ENCODE results near the gene ANKRD33.

The ANKRD33 gene

DNA sequence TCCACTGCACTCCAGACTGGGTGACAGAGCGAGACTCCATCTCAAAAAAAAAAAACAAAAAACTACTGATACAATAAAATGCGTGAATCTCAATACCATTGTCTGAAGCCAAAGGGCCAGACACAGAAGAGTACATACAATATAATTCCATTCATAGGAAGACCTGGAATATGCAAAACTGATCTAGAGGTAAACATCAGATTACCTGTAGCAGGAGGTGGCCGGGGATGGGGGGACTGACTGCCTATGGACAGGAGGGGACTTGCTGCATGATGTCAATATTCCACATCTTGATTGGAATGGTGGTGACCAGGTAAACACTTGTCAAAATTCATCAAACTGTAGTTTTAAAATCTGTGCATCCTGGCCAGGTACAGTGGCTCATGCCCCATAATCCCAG lies 26.9 kb upstream of the ANKRD33 start:
- DNase-seq (ENCODE audit: low spot score): no peak
- in situ Hi-C loops (cut with MboI; ENCODE audit: low sequenced_read_pairs, unreplicated experiment): no loop called here
- TF ChIP-seq, protein P1, sequence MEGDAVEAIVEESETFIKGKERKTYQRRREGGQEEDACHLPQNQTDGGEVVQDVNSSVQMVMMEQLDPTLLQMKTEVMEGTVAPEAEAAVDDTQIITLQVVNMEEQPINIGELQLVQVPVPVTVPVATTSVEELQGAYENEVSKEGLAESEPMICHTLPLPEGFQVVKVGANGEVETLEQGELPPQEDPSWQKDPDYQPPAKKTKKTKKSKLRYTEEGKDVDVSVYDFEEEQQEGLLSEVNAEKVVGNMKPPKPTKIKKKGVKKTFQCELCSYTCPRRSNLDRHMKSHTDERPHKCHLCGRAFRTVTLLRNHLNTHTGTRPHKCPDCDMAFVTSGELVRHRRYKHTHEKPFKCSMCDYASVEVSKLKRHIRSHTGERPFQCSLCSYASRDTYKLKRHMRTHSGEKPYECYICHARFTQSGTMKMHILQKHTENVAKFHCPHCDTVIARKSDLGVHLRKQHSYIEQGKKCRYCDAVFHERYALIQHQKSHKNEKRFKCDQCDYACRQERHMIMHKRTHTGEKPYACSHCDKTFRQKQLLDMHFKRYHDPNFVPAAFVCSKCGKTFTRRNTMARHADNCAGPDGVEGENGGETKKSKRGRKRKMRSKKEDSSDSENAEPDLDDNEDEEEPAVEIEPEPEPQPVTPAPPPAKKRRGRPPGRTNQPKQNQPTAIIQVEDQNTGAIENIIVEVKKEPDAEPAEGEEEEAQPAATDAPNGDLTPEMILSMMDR (IDR thresholded peaks at IDR 0.05; ENCODE audit: borderline replicate concordance, control extremely low read depth, extremely low read depth, insufficient read depth, missing control alignments): no peak

DNA sequence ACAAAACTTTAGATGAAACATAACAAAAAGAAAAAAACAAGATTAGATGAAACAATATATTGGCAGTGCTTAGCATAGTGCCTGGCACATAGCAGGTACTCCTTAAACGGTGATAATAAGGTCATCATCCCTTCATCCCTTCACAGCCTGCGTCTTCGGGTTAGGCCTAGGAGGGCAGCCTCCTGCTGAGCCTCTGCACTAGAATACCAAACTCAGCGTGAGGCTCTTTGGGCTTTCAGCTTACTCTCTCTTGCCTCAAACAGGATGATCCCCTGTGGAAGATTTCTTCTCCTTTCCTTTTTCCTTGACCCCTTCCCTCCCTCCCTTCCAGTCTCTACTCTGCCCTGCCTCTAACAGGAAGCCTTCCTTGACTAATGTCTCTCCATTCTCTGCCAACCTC lies 25.0 kb upstream of the ANKRD33 start:
- DNase-seq (ENCODE audit: low spot score): no peak
- TF ChIP-seq, protein P1 (IDR thresholded peaks at IDR 0.05; ENCODE audit: borderline replicate concordance, control extremely low read depth, extremely low read depth, insufficient read depth, missing control alignments): no peak
- in situ Hi-C loops (cut with MboI; ENCODE audit: low sequenced_read_pairs, unreplicated experiment): no loop called here

- TF ChIP-seq, protein P1 (IDR thresholded peaks at IDR 0.05; ENCODE audit: borderline replicate concordance, control extremely low read depth, extremely low read depth, insufficient read depth, missing control alignments): no peak
- in situ Hi-C loops (cut with MboI; ENCODE audit: low sequenced_read_pairs, unreplicated experiment): no loop called here
- DNase-seq (ENCODE audit: low spot score): no peak
Observed at GRCh38 chr12:51863363-51863932, 24.5 kb upstream of the ANKRD33 start.

GRCh38 chr12:51863933-51864832 lies 23.7 kb upstream of the ANKRD33 start:
- peak; percentile 36 for DNase-seq (ENCODE audit: low spot score)
- TF ChIP-seq, protein P1 (IDR thresholded peaks at IDR 0.05; ENCODE audit: borderline replicate concordance, control extremely low read depth, extremely low read depth, insufficient read depth, missing control alignments): no peak
- in situ Hi-C loops (cut with MboI; ENCODE audit: low sequenced_read_pairs, unreplicated experiment): no loop called here

- DNase-seq (ENCODE audit: low spot score): peak; percentile 37
- TF ChIP-seq, protein P1 (IDR thresholded peaks at IDR 0.05; ENCODE audit: borderline replicate concordance, control extremely low read depth, extremely low read depth, insufficient read depth, missing control alignments): no peak
- in situ Hi-C loops (cut with MboI; ENCODE audit: low sequenced_read_pairs, unreplicated experiment): no loop called here
Observed at GRCh38 chr12:51864833-51865670, 22.9 kb upstream of the ANKRD33 start.

GRCh38 chr12:51865757-51866270 lies 22.1 kb upstream of the ANKRD33 start:
- DNase-seq (ENCODE audit: low spot score): no peak
- TF ChIP-seq, protein P1 (IDR thresholded peaks at IDR 0.05; ENCODE audit: borderline replicate concordance, control extremely low read depth, extremely low read depth, insufficient read depth, missing control alignments): no peak
- in situ Hi-C loops (cut with MboI; ENCODE audit: low sequenced_read_pairs, unreplicated experiment): no loop called here

All from GM13976 (cell line).